ENCODE data around the gene CCDC70. TPM values are rescaled to one million over a fixed set of nuclear protein-coding genes. Genes with fewer than 3 reads are reported as not detected.

The CCDC70 gene
- total and polyA plus RNA-seq, 8 donors: not detected

GRCh38 chr13:51816604-51817249 is 45.0 kb upstream of the CCDC70 start:
- peaks cover 5 to 40% of the 10 kb centered on the region in 2 donors for H3K4me1 ChIP-seq

GRCh38 chr13:51817717-51818116 is 44.1 kb upstream of the CCDC70 start:
- Histone ChIP-seq H3K27ac (no peak overlapping the region), H3K4me3 (no peak overlapping the region), H3K27me3 (no peaks in the 10 kb centered on the region), H3K4me1 (peaks cover 5 to 45% of the 10 kb centered on the region in 2 donors), H3K36me3 (no peaks in the 10 kb centered on the region), H3K9me3 (no peaks in the 10 kb centered on the region)
- DNase-seq (no peak), ATAC-seq (no peak)
- intact Hi-C loops (cut with DNase I): loop anchor here in 1 of 2 donors (10.0 kb wide), 1 partner anchor 307 kb away; the partner anchor contains the start of gene NEK5
- no peak for TF ChIP-seq CTCF (IDR thresholded peaks at IDR 0.05)

More at GRCh38 chr13:51816604-51817249, 45.0 kb upstream of the CCDC70 start:
- DNase-seq (no peak), ATAC-seq (no peak)
- no peaks in the 10 kb centered on the region for H3K9me3 ChIP-seq
- H3K36me3 ChIP-seq: no peaks in the 10 kb centered on the region
- no peak overlapping the region for H3K27ac ChIP-seq
- H3K27me3 ChIP-seq: no peaks in the 10 kb centered on the region
- H3K4me3 ChIP-seq: no peak overlapping the region
- intact Hi-C loops (cut with DNase I): loop anchor here in 1 of 2 donors (10.0 kb wide), 1 partner anchor 308 kb away; the partner anchor contains the start of gene NEK5
- no peak for TF ChIP-seq CTCF (IDR thresholded peaks at IDR 0.05)

- H3K27me3 ChIP-seq: no peaks in the 10 kb centered on the region
- TF ChIP-seq CTCF (IDR thresholded peaks at IDR 0.05): no peak
- no peak for DNase-seq
- H3K4me1 ChIP-seq: peaks cover 5 to 51% of the 10 kb centered on the region in 2 donors
- no peak for ATAC-seq
- no peak overlapping the region for H3K27ac ChIP-seq
- H3K36me3 ChIP-seq: no peaks in the 10 kb centered on the region
- no peak overlapping the region for H3K4me3 ChIP-seq
- intact Hi-C loops (cut with DNase I): loop anchor here in 1 of 2 donors (10.0 kb wide), 1 partner anchor 307 kb away; the partner anchor contains the start of gene NEK5
- no peaks in the 10 kb centered on the region for H3K9me3 ChIP-seq
These were observed 43.5 kb upstream of the CCDC70 start for GRCh38 chr13:51818276-51818675.

- intact Hi-C loops (cut with DNase I): loop anchor here in 1 of 2 donors (10.0 kb wide), 1 partner anchor 306 kb away; the partner anchor contains the start of gene NEK5
- H3K4me1 ChIP-seq: peaks cover 5 to 52% of the 10 kb centered on the region in 2 donors
- H3K9me3 ChIP-seq: no peaks in the 10 kb centered on the region
- no peak overlapping the region for H3K4me3 ChIP-seq
- DNase-seq (no peak), ATAC-seq (no peak)
- no peaks in the 10 kb centered on the region for H3K27me3 ChIP-seq
- TF ChIP-seq CTCF (IDR thresholded peaks at IDR 0.05): no peak
- H3K27ac ChIP-seq: peak overlapping the region in 1 of 2 donors; percentile 4
- no peaks in the 10 kb centered on the region for H3K36me3 ChIP-seq
These were observed 42.8 kb upstream of the CCDC70 start for GRCh38 chr13:51818781-51819511.

GRCh38 chr13:51819544-51819943 is 42.2 kb upstream of the CCDC70 start:
- Histone ChIP-seq H3K27ac (peak overlapping the region in 1 of 2 donors; percentile 4), H3K4me3 (no peak overlapping the region), H3K4me1 (peaks cover 5 to 51% of the 10 kb centered on the region in 2 donors), H3K9me3 (no peaks in the 10 kb centered on the region), H3K36me3 (no peaks in the 10 kb centered on the region), H3K27me3 (no peaks in the 10 kb centered on the region)
- TF ChIP-seq CTCF (IDR thresholded peaks at IDR 0.05): no peak
- intact Hi-C loops (cut with DNase I): loop anchor here in 1 of 2 donors (10.0 kb wide), 1 partner anchor 305 kb away; the partner anchor contains the start of gene NEK5
- no peak for ATAC-seq
- no peak for DNase-seq
